GM06990 (cell line): ENCODE results near the gene CCDC30.
"Not testable (repeated sequence)": the region's sequence is repeated elsewhere in the genome, so short reads cannot be mapped to it uniquely, and the experiment has no call there.

ENCODE experiments used
- DNase-seq: peaks from one replicate; pipeline ENCODE4 v3.0.0-alpha.2; 2011; ENCODE audit not compliant: insufficient read length; ENCODE audit errors: extremely low read depth
- H3K27me3 ChIP-seq: replicated peaks from 2 replicates; pipeline ENCODE4 v1.6.0; 2011; ENCODE audit warnings: low read length; ENCODE audit not compliant: control insufficient read depth, insufficient read depth
- H3K36me3 ChIP-seq: 2 replicates; pipeline ENCODE4 v1.5.1; 2011; ENCODE audit warnings: low read length; ENCODE audit not compliant: control insufficient read depth, insufficient read depth
- H3K4me3 ChIP-seq: replicated peaks from 2 replicates; pipeline ENCODE4 v1.5.1; 2011; ENCODE audit warnings: low read depth, mild to moderate bottlenecking, control low read depth, low read length
- CTCF ChIP-seq: IDR thresholded peaks from 2 replicates; pipeline ENCODE4 v1.5.1; 2011; ENCODE audit warnings: low read length, control low read depth, mild to moderate bottlenecking, inconsistent platforms; ENCODE audit not compliant: insufficient read depth, poor library complexity, severe bottlenecking

The CCDC30 gene

GRCh38 chr1:42466030-42466429 is 2.9 kb downstream of the CCDC30 start:
- H3K27me3 ChIP-seq, result no peaks in the 10 kb centered on the region
- no peak for DNase-seq
- H3K4me3 ChIP-seq, result no peak overlapping the region
- TF ChIP-seq CTCF, result no peak
- H3K36me3 ChIP-seq, result peaks cover 2% of the 10 kb centered on the region; the same call in 1 of the 2 replicates

GRCh38 chr1:42469727-42470126 is 6.6 kb downstream of the CCDC30 start:
- H3K36me3 ChIP-seq, result no peaks in the 10 kb centered on the region
- TF ChIP-seq CTCF, result no peak
- H3K4me3 ChIP-seq, result no peak overlapping the region
- no peaks in the 10 kb centered on the region for H3K27me3 ChIP-seq
- DNase-seq, result no peak

DNA sequence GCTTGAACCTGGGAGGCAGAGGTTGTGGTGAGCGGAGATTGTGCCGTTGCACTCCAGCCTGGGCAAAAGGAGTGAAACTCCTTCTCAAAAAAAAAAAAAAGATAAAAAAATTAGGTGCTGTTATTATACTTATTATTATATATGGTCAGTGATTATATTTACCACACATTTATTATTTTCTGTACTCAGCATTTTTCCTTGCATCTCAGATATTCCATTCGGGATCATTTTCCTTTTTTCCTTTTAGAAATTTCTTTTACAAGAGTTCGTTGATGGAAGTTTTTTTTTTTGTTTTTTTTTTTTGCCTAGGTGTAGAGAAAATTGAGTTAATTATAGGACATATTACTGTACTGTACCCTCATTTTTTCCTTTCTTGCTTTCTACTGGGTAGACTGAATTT is 13.5 kb downstream of the CCDC30 start:
- no peak for TF ChIP-seq CTCF
- DNase-seq, result no peak
- Histone ChIP-seq H3K27me3 (no peaks in the 10 kb centered on the region), H3K36me3 (no peaks in the 10 kb centered on the region), H3K4me3 (no peak overlapping the region)

DNA sequence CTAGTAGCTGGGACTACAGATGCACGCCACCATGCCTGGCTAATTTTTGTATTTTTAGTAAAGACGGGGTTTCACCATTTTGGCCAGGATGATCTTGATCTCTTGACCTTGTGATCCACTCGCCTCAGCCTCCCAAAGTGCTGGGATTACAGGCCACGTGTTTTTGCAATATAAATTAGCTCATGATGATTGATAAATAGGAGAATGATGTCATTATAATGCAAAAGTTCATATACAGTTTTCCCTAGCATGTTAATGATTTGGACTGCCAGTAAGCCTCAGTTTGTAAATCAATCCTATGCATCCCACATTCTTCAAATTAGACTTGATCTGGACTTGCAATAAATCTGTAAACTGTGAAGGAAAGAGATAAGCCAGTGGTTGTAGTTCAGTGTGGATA is 14.3 kb downstream of the CCDC30 start:
- not testable (repeated sequence) for H3K36me3 ChIP-seq, DNase-seq, H3K4me3 ChIP-seq, H3K27me3 ChIP-seq

- H3K36me3 ChIP-seq, result no peaks in the 10 kb centered on the region
- no peak for DNase-seq
- no peaks in the 10 kb centered on the region for H3K27me3 ChIP-seq
- H3K4me3 ChIP-seq, result no peak overlapping the region
- TF ChIP-seq CTCF, result no peak
Measured at GRCh38 chr1:42477775-42478174, 14.7 kb downstream of the CCDC30 start.

DNA sequence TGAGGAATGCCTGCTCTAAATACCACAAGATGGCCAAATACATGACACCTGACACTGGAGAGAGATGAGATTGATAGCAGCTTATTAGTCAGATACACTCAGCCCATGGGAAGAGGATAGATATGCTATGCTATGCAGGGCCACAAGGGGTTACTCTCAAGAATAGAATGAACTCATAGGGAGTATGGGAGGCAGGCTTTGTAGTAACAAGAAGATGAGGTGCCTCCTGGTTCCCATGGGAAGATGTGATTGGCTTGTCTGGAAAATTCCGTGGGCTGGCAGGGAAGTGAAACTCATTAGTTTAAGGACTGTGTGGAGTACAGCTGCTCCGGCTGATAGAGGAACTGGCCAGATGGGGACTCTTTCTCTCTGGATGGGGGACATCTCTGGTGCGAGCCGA is 16.5 kb downstream of the CCDC30 start:
- Histone ChIP-seq H3K36me3 (no peaks in the 10 kb centered on the region), H3K27me3 (no peaks in the 10 kb centered on the region), H3K4me3 (no peak overlapping the region)
- DNase-seq, result no peak
- peak; percentile 19 for TF ChIP-seq CTCF
